PC-3 (cell line): ENCODE results near the gene GTSF1L. TPM values are rescaled to one million over a fixed set of nuclear protein-coding genes. Genes with fewer than 3 reads are reported as not detected.

ENCODE experiments used
- ATAC-seq: fragments of 200-7000 bp; cut with Tn5 transposase; 2 replicates; pipeline ENCODE4 v1.9.1; 2020; ENCODE audit warnings: mild to moderate bottlenecking, moderate library complexity
- BruUV-seq: library from RNA; stranded (reverse); fragments of 400-500 nt; replicated peaks from 2 replicates; lab custom pipeline; 2021; lab: Mats Ljungman, UMichigan
- CTCF ChIA-PET: fragments of 300-600 bp; sonication (Branson Sonifier 250); formaldehyde crosslinking; loops from one replicate; lab custom pipeline; 2022; ENCODE audit warnings: antibody characterized with exemption; lab: Charles Lee
- POLR2A ChIA-PET: fragments of 300-600 bp; sonication (Branson Sonifier 250); formaldehyde crosslinking; loops from one replicate; lab custom pipeline; 2022; ENCODE audit warnings: antibody characterized with exemption; ENCODE audit not compliant: unreplicated experiment; lab: Charles Lee
- DNase-seq: peaks from one replicate; pipeline ENCODE4 v3.0.0-alpha.2; 2015
- H2AFZ ChIP-seq: fragments of 300-600 bp; sonication (generic); 2 replicates; pipeline ENCODE4 v1.6.0; 2016; ENCODE audit warnings: antibody characterized with exemption, low read length
- H3F3A ChIP-seq: fragments of 300-600 bp; sonication (generic); one replicate; pipeline ENCODE4 v1.6.0; 2017; ENCODE audit warnings: antibody characterized with exemption, low read length, control low read depth, mild to moderate bottlenecking; ENCODE audit not compliant: unreplicated experiment
- H3K27ac ChIP-seq: fragments of 300-600 bp; sonication (generic); 2 replicates; pipeline ENCODE4 v1.5.1; 2016; ENCODE audit warnings: mild to moderate bottlenecking, low read length
- H3K27me3 ChIP-seq: fragments of 300-600 bp; sonication (generic); 2 replicates; pipeline ENCODE4 v1.6.1; 2016; ENCODE audit warnings: low read length, mixed read lengths
- H3K36me3 ChIP-seq: fragments of 300-600 bp; sonication (generic); 2 replicates; pipeline ENCODE4 v1.6.1; 2016; ENCODE audit warnings: low read depth, mixed run types, low read length, mixed read lengths
- H3K4me1 ChIP-seq: fragments of 300-600 bp; sonication (generic); 2 replicates; pipeline ENCODE4 v1.5.1; 2016; ENCODE audit warnings: low read length; ENCODE audit not compliant: insufficient read depth
- H3K4me2 ChIP-seq: fragments of 300-600 bp; sonication (generic); 2 replicates; pipeline ENCODE4 v1.6.0; 2016; ENCODE audit warnings: low read length
- H3K4me3 ChIP-seq: fragments of 300-600 bp; sonication (generic); 2 replicates; pipeline ENCODE4 v1.5.1; 2016; ENCODE audit warnings: mild to moderate bottlenecking, low read length, mixed read lengths
- H3K79me2 ChIP-seq: fragments of 300-600 bp; sonication (generic); 2 replicates; pipeline ENCODE4 v1.6.1; 2017; ENCODE audit warnings: low read length, mixed read lengths
- H3K9ac ChIP-seq: fragments of 300-600 bp; sonication (generic); 2 replicates; pipeline ENCODE4 v1.6.0; 2016; ENCODE audit warnings: mild to moderate bottlenecking, low read length
- H3K9me2 ChIP-seq: fragments of 300-600 bp; sonication (generic); replicated peaks from 2 replicates; pipeline ENCODE4 v1.6.1; 2016; ENCODE audit warnings: mixed run types, low read length, mixed read lengths
- H3K9me3 ChIP-seq: fragments of 300-600 bp; sonication (generic); 2 replicates; pipeline ENCODE4 v1.6.1; 2016; ENCODE audit warnings: low read length, mixed read lengths
- H4K20me1 ChIP-seq: fragments of 300-600 bp; sonication (generic); 2 replicates; pipeline ENCODE4 v1.6.1; 2016; ENCODE audit warnings: low read length, mixed read lengths
- EZH2 ChIP-seq: fragments of 300-600 bp; sonication (generic); IDR thresholded peaks from one replicate; pipeline ENCODE4 v1.6.1; 2017; ENCODE audit warnings: antibody characterized with exemption, mild to moderate bottlenecking, low read length; ENCODE audit not compliant: unreplicated experiment
- EZH2phosphoT487 ChIP-seq: fragments of 300-600 bp; sonication (generic); IDR thresholded peaks from 2 replicates; pipeline ENCODE4 v1.6.1; 2018; ENCODE audit warnings: mild to moderate bottlenecking, antibody characterized with exemption, low read length, borderline replicate concordance
- intact Hi-C: fragments of 100-400 bp; cut with micrococcal nuclease; formaldehyde crosslinking; loops from 2 replicates; pipeline ENCODE4 v1.9.0; 2023
- total RNA-seq: library from RNA; depleted of rRNA; stranded (reverse); fragments of >200 nt; gene quantifications from 2 replicates; pipeline ENCODE4 v1.2.3, GENCODE V29; 2014
- TF ChIP-seq, protein P1 (sequence below): fragments of 300-600 bp; sonication (generic); conservative IDR thresholded peaks from 2 replicates; pipeline ENCODE4 v1.5.1; 2017; ENCODE audit warnings: antibody characterized with exemption, low read depth, mild to moderate bottlenecking, low read length

The GTSF1L gene
- total RNA-seq, 1 experiment from 2014 or later, result not detected

- Histone ChIP-seq H3K27me3 (0 out of 2 replicates have a peak, but pooled peaks cover 3% of the 10 kb centered on the region), H3K36me3 (no peaks in the 10 kb centered on the region), H3K79me2 (no peaks in the 10 kb centered on the region), H2AFZ (no peak overlapping the region), H3K27ac (no peak overlapping the region), H3K4me3 (no peak overlapping the region), H3K9me3 (no peaks in the 10 kb centered on the region), H3K9me2 (no peaks in the 10 kb centered on the region), H3K4me1 (peaks cover 10% of the 10 kb centered on the region), H3F3A (no peaks in the 10 kb centered on the region), H4K20me1 (no peaks in the 10 kb centered on the region), H3K4me2 (no peak overlapping the region), H3K9ac (no peak overlapping the region)
- peak; percentile 83 for DNase-seq
- TF ChIP-seq, protein P1, sequence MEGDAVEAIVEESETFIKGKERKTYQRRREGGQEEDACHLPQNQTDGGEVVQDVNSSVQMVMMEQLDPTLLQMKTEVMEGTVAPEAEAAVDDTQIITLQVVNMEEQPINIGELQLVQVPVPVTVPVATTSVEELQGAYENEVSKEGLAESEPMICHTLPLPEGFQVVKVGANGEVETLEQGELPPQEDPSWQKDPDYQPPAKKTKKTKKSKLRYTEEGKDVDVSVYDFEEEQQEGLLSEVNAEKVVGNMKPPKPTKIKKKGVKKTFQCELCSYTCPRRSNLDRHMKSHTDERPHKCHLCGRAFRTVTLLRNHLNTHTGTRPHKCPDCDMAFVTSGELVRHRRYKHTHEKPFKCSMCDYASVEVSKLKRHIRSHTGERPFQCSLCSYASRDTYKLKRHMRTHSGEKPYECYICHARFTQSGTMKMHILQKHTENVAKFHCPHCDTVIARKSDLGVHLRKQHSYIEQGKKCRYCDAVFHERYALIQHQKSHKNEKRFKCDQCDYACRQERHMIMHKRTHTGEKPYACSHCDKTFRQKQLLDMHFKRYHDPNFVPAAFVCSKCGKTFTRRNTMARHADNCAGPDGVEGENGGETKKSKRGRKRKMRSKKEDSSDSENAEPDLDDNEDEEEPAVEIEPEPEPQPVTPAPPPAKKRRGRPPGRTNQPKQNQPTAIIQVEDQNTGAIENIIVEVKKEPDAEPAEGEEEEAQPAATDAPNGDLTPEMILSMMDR, result peak; percentile 41
- TF ChIP-seq EZH2, result no peak
- no TSS peak for BruUV-seq
- ChIA-PET CTCF (interaction anchor here (0.6 kb wide), 1 partner anchor 242 kb away, joined by 5 read pairs; no protein-coding TSS in a partner anchor), POLR2A (interaction anchor here (0.6 kb wide), 1 partner anchor 292 kb away, joined by 3 read pairs; no protein-coding TSS in a partner anchor)
- intact Hi-C loops, result no loop called here
- ATAC-seq, result peak; percentile 91
Observed at GRCh38 chr20:43767686-43768474, 41.1 kb upstream of the GTSF1L start.

GRCh38 chr20:43766917-43767316, 40.1 kb upstream of the GTSF1L start:
- Histone ChIP-seq H3K4me2 (no peak overlapping the region), H3K79me2 (no peaks in the 10 kb centered on the region), H3F3A (no peaks in the 10 kb centered on the region), H3K9ac (no peak overlapping the region), H4K20me1 (no peaks in the 10 kb centered on the region), H3K36me3 (no peaks in the 10 kb centered on the region), H3K27me3 (0 out of 2 replicates have a peak, but pooled peaks cover 3% of the 10 kb centered on the region), H3K4me1 (peaks cover 10% of the 10 kb centered on the region), H3K27ac (no peak overlapping the region), H3K9me2 (no peaks in the 10 kb centered on the region), H3K4me3 (no peak overlapping the region), H2AFZ (no peak overlapping the region), H3K9me3 (no peaks in the 10 kb centered on the region)
- TF ChIP-seq, protein P1, result no peak
- TF ChIP-seq EZH2phosphoT487 (no peak), EZH2 (no peak)
- POLR2A ChIA-PET, result no interaction called here
- no peak for ATAC-seq
- CTCF ChIA-PET, result no interaction called here
- BruUV-seq, result no TSS peak
- intact Hi-C loops, result no loop called here
- no peak for DNase-seq

DNA sequence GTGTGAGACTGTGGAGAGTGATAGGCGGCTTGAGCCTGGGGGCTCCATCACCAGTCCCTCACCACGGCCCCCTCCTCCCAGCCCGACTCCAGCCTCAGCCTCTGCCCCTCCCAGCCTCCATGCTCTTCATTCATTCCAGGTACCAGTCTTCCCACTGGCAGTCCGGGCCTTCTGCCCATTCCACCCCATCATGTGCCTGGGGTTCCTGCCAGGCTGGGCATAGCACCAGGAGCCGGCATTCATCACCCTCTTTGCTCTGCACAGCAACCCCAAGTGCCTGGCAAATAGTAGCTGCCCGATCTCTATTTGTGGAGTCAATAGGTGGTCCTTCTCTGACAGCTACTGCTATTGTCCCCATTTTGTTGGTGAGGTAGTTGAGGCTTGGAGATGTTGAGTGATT, 39.6 kb upstream of the GTSF1L start:
- ATAC-seq (no peak; the same call in 1 of the 2 replicates), DNase-seq (no peak)
- Histone ChIP-seq H3K36me3 (no peaks in the 10 kb centered on the region), H3K4me1 (peaks cover 10% of the 10 kb centered on the region), H3K4me2 (no peak overlapping the region), H4K20me1 (no peaks in the 10 kb centered on the region), H2AFZ (no peak overlapping the region), H3K9ac (no peak overlapping the region), H3K9me3 (no peaks in the 10 kb centered on the region), H3K27ac (no peak overlapping the region), H3K79me2 (no peaks in the 10 kb centered on the region), H3F3A (no peaks in the 10 kb centered on the region), H3K9me2 (no peaks in the 10 kb centered on the region), H3K27me3 (0 out of 2 replicates have a peak, but pooled peaks cover 3% of the 10 kb centered on the region), H3K4me3 (no peak overlapping the region)
- intact Hi-C loops, result no loop called here
- ChIA-PET CTCF (no interaction called here), POLR2A (interaction anchor here (0.6 kb wide), 1 partner anchor 239 kb away, joined by 11 read pairs; no protein-coding TSS in a partner anchor)
- TF ChIP-seq, protein P1, result no peak
- TF ChIP-seq EZH2phosphoT487, result no peak
- no peak for TF ChIP-seq EZH2
- no TSS peak for BruUV-seq
